GM21619 (cell line): ENCODE data around the gene DOLK.
A peak's percentile ranks its signal among the peaks of the same experiment; 100 is the strongest.

Experiments
- ATAC-seq: cut with Tn5 transposase; IDR thresholded peaks from one replicate; pipeline ENCODE4 v1.9.1; 2021; ENCODE audit not compliant: unreplicated experiment

DOLK gene

DNA sequence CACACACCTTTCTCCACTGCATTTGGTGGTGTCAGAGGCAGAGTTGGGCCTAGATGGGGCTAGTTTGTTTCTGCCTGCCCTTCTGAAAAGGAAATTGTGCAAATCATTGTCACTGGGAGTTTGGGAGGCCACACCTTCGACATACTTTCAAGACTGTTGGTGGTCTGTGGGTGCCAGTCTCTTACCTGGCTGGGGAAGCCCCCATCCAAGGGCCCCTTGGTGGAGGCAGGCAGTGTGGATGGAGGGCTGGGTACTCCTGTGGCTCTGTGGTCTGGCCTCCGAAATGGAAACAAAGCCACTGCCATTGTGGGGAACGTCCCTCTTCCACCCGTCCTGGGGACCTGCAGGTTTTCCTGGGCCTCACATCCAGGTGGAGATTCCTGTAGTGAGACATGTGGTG is 37.5 kb downstream of the DOLK start:
- ATAC-seq, result no peak

DNA sequence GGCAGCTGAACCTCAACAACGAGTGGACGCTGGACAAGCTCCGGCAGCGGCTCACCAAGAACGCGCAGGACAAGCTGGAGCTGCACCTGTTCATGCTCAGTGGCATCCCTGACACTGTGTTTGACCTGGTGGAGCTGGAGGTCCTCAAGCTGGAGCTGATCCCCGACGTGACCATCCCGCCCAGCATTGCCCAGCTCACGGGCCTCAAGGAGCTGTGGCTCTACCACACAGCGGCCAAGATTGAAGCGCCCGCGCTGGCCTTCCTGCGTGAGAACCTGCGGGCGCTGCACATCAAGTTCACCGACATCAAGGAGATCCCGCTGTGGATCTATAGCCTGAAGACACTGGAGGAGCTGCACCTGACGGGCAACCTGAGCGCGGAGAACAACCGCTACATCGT is 39.0 kb downstream of the DOLK start:
- no peak for ATAC-seq

DNA sequence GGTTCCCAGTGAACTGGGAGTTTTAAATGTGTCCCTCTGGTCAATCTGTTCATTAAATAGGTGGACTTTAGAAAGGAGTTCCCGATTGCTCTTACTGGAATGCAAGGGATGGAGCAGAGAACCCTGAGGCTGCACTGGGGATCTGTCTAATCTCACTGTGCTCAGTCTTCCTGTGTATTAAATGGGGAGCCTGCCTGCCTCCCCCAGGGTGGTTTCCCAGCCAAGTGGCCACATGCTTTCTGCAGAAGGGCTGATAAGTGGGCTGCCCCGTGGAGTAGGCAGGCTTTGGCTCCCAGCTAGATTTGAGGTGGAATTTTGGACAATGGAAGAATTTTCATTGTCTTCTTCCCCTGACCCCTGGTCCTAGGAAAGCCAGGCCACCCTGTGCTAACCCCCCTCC is 40.7 kb downstream of the DOLK start:
- ATAC-seq, result no peak

DNA sequence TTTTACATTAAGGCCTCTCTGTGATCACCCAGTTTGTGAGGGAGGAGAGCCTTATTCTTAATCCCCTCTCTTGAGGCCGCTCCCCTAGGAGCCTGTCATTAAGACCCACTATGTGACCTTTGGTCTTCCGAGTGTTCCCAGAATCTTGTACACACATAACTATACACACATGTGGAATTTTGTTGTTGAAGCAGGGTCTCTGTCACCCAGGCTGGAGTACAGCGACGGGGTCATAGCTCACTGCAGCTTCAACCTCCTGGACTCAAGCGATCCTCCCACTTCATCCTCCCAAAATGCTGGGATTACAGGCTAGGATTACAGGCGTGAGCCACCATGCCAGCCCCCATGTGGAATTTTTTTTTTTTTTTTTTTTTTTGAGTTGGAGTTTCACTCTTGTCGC is 41.4 kb downstream of the DOLK start:
- ATAC-seq, result no peak

DNA sequence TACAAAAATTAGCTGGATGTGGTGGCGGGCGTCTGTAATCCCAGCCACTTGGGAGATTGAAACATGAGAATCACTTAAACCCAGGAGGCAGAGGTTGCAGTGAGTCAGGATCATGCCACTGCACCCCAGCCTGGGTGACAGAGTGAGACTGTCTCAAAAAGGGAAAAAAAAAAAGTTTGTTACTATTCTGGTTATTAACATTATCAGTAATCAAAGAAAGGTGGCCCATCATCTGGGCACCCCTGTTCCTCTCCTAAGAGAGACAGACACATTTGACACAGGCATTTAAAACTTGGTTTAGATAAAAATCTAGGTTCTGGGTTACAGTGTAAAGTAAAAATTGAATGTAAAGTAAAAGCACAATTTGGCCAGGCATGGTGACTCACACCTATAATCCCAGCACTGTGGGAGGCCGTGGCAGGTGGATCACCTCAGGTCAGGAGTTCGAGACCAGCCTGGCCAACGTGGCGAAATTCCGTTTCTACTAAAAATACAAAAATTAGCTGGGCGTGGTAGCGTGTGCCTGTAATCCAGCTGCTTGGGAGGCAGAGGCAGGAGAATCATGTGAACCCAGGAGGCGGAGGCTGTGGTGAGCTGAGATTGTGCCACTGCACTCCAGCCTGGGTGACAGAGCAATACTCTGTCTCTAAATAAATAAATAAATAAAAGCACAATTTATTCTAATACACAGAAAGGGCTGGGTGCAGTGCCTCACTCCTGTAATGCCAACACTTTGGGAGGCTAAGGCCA is 43.4 kb downstream of the DOLK start:
- no peak for ATAC-seq

DNA sequence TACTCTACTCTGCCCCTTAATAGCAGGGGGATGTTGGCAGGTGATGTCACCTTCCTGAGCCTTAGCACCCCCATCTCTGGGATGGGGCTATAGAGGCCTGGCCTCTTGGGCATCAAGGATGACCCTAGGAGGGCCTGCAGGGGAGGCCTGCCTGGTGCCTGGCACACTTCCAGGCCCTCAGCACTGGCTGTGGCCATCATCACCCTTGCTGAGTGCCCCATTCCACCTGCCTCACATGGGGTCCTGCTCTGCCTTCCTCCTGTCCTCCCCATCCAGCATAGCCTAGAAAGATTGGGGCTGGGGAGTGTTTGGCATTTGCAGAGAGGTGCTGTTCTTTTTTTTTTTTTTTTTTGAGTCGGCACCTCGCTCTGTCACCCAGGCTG is 44.3 kb downstream of the DOLK start:
- no peak for ATAC-seq

DNA sequence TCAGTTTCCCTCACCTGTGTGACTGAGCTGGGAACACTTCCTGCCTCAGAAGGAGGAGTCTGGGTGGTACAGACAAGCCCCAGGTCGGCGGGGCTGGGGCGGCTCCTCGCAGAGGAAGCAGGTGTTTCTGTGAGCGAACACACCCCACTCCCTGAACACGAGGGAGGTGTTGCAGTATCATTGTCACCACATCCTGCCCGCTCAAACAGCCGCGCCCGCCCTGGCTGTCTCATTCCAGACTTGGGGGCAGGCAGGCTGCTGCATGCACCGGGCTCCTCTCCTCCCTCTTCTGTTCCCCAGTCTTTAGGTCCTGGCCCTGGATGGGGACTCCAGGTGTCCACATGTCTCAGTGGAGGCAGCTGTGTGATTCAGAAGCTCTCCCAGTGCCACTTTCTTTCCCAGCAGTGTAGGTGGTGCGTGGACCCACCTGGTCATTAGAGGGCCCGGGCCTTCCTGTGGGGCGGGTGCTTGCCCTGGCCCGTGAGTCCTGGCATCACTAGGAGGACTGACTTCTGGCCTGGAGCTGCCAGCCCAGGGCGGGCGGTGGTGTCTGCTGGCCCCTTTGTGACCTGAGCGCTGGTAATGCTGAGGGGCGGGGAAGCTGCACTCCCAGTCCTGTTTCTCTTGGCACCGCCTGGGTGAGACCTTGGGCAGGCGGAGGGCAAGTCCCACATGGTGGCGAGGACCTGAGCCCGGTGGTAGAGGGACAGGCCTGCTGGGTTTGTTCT is 44.9 kb downstream of the DOLK start:
- ATAC-seq, result peak; percentile 84

DNA sequence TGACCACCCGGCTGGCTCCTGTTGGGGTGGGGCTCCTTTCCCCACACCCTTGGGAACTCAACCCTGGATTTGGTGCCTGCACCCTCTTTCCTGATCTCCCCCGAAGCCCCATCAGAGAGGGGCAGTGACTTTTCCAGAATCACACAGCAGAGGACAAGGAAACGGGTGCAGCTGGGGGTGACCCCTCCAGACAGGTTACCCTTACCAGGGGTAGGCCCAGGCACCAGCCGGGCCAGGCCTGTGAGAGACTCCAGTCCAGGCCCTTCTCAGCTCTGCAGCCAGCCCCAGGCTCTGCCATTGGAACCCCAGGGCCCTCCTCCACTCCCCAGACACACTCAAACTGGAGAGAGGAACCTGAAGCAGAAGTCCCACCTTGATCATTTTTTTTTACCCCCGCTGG is 45.6 kb downstream of the DOLK start:
- ATAC-seq, result no peak

DNA sequence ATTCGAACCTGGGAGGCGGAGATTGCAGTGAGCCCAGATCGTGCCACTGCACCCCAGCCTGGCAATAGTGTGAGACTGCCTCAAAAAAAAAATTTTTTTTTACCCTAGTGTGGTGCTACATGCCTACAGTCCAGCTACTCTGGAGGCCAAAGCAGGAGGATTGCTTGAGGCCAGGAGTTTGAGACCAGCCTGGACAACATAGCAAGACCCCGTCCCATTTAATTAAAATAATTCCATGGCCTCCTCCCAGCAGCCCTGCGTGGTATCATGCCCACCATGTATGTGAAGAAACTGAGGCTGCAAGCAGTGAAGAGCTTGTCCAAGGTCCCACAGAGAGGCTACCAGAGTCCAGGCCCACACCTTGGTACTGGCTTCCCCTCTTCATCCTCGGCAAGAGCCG is 46.0 kb downstream of the DOLK start:
- no peak for ATAC-seq

DNA sequence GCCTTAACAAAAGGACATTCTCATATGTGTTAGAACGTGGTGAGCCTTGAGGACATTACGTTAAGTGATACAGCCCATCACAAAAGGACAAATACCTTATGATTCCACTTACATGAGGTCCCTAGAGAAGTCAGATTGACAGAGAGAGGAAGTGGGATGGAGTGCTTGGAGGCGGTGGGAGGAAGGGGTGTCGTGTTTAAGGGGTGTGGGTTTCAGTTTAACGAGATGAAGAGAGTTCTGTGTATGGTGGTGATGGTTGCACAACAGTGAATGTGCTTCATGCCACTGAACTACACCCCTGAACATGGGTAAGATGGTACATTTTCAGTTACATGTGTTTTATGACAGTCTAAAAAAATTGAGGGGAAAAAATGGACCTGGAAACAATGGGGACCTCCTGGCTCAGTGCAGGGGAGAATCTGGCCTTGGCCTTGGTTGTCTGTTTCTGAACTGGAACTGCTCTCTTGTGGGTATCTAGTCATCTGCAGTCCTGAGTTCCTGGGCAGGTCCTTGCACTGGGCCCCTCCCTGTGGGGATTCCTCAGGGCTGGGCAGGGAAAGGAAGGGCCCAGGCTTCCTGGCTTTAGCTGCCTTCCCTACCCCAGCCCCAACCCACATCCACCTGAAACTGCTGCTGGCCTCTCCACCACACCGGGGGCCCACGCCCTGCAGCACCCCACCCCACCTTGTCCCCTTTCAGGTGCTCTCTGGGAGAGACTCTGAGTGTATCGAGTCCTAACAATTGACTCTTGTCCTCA is 47.7 kb downstream of the DOLK start:
- no peak for ATAC-seq

DNA sequence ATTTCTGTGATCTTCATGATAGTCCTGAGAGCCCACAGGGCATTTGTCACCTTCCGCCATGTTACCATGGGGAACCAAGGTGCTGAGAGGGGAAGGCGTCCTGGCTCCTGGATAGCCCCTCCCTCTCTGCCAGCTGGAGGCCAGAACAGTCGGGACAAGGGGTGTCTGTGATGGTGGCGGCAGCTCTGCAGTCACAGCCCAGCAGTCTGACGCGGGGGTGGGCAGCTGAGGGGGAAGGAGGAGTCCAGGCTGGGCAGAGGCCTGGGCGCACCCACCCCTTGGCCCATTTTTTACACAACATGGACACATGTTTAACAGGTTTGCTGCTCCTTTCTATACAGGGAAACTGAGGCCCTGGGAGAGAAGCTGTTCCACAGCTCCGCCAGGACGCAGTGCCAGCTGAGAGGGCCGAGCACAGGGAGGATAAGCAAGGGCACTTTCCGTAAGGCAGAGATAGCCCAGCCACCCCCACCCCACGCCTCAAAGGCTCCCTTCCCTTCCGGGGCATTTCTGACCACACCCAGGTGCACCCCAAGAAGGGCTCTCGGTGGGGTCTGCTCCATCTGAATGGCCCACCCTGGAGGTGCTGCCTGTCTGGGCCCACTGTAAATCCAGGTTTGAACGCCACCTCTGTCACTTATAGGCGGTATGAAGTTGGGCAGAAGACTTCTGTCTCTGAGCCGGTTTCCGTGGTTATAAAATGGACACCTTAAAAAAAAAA is 48.4 kb downstream of the DOLK start:
- no peak for ATAC-seq

DNA sequence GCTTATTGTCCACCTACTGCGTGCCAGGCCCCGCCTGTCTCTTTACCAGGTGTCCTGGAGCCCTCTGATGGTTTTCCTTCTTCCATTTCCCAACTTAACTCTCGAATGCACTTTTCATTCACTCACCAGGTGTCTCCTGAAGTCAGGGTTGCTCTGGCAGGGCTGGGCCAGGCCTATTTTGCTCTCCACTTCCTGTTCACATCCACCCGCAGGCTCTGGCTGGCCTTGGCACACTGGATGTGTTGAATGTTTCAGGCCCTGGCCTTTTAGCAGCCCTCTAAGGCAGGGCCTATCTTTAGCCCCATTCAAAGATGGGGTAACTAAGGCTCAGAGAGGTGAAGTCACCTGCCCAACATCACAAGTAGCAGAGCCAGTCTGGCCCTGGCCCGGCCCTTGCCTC is 49.0 kb downstream of the DOLK start:
- no peak for ATAC-seq

DNA sequence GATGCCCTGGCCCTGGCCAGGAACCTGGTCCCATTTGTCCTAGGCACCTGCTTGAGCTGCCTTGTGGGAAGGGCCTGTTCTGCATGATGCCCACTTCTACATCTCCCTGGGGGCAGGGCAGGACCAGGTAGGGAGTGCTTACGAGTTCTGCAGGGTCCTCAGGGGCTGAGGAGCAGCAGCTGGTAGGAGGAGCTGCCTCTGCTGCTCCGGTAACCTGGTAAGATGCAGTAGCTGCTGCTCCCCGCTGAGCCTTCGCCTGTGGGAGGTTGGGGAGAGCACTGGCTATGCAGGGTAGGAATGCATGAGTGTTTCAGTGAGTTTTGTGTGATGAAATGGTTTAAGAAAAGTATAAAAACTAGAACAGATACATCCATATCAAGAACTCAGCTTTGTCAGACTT is 51.8 kb downstream of the DOLK start:
- ATAC-seq, result no peak
